CD14-positive monocyte (primary cell): ENCODE measurements around the gene ZFPM1. TPM values are rescaled to one million over a fixed set of nuclear protein-coding genes. Genes with fewer than 3 reads are reported as not detected.
A peak's percentile ranks its signal among the peaks of the same experiment; 100 is the strongest.

ENCODE experiments used
- DNase-seq, 3 donors: peaks; one replicate each; pipeline ENCODE4 v3.0.0-alpha.2; 2011 to 2022
- H2AFZ ChIP-seq: 2 replicates; pipeline ENCODE4 v1.6.0; 2012; ENCODE audit warnings: mild to moderate bottlenecking, low read depth, low read length, inconsistent platforms; ENCODE audit not compliant: insufficient read depth, poor library complexity, severe bottlenecking
- H3K27ac ChIP-seq, 2 donors: 1 replicate in 1 of 2; 2 replicates in 1 of 2; pipeline ENCODE4 v1.5.1; 2012 to 2013; ENCODE audit warnings: low read length in 2 of 2, control low read depth in 1 of 2, inconsistent platforms in 1 of 2, low read depth in 1 of 2, mild to moderate bottlenecking in 1 of 2
- H3K27me3 ChIP-seq, 2 donors: one replicate each; pipeline versions ENCODE4 v1.6.0 to v1.6.1; 2011 to 2013; ENCODE audit warnings: low read length in 2 of 2; ENCODE audit not compliant: control insufficient read depth in 2 of 2, insufficient read depth in 2 of 2
- H3K36me3 ChIP-seq, 2 donors: replicated peaks in 1 of 2; 1 replicate in 1 of 2; 2 replicates in 1 of 2; pipeline versions ENCODE4 v1.5.1 to v1.6.1; 2012 to 2013; ENCODE audit warnings: low read length in 2 of 2, control low read depth in 1 of 2, inconsistent platforms in 1 of 2, mild to moderate bottlenecking in 1 of 2; ENCODE audit not compliant: insufficient read depth in 2 of 2, control insufficient read depth in 1 of 2
- H3K4me1 ChIP-seq, 2 donors: 1 replicate in 1 of 2; 2 replicates in 1 of 2; pipeline versions ENCODE4 v1.5.1 to v1.6.1; 2012 to 2013; ENCODE audit warnings: low read length in 2 of 2, control low read depth in 1 of 2, inconsistent platforms in 1 of 2, mild to moderate bottlenecking in 1 of 2, moderate library complexity in 1 of 2; ENCODE audit not compliant: insufficient read depth in 2 of 2, control insufficient read depth in 1 of 2
- H3K4me2 ChIP-seq: replicated peaks from 2 replicates; pipeline ENCODE3; 2012; ENCODE audit warnings: low read length, moderate library complexity, mild to moderate bottlenecking; ENCODE audit not compliant: poor library complexity, severe bottlenecking; ENCODE audit errors: extremely low read depth
- H3K4me3 ChIP-seq, 3 experiments: fragments of 200-600 bp in 1 of 3; sonication (generic) in 1 of 3; replicated peaks in 1 of 3; 1 replicate in 2 of 3; 2 replicates in 1 of 3; pipeline ENCODE4 v1.5.1; 2011 to 2013; ENCODE audit warnings: low read length in 3 of 3, mild to moderate bottlenecking in 3 of 3, control low read depth in 2 of 3, low read depth in 2 of 3, inconsistent platforms in 1 of 3, moderate library complexity in 1 of 3
- H3K79me2 ChIP-seq: 2 replicates; pipeline ENCODE4 v1.6.0; 2012; ENCODE audit warnings: mild to moderate bottlenecking, control low read depth, inconsistent platforms, low read length, moderate library complexity; ENCODE audit not compliant: insufficient read depth
- H3K9ac ChIP-seq: 2 replicates; pipeline ENCODE4 v1.6.0; 2017; ENCODE audit warnings: low read length, mild to moderate bottlenecking; ENCODE audit not compliant: insufficient read depth, poor library complexity, severe bottlenecking
- H3K9me3 ChIP-seq, 2 donors: replicated peaks in 1 of 2; 1 replicate in 1 of 2; 2 replicates in 1 of 2; pipeline versions ENCODE4 v1.5.1 to v1.6.1; 2012 to 2013; ENCODE audit warnings: low read length in 2 of 2, control low read depth in 1 of 2; ENCODE audit not compliant: control insufficient read depth in 1 of 2, insufficient read depth in 1 of 2
- H4K20me1 ChIP-seq: 2 replicates; pipeline ENCODE4 v1.6.0; 2012; ENCODE audit warnings: mild to moderate bottlenecking, low read length, control low read depth, moderate library complexity; ENCODE audit not compliant: insufficient read depth
- H3K27ac Mint-ChIP-seq, 7 donors: one replicate each; pipeline ENCODE4 v1.8.0; 2020; ENCODE audit warnings: mild to moderate bottlenecking in 7 of 7, mixed read lengths in 7 of 7, moderate library complexity in 6 of 7, inconsistent platforms in 2 of 7
- H3K27me3 Mint-ChIP-seq, 3 donors: one replicate each; pipeline ENCODE4 v1.8.0; 2021 to 2022; ENCODE audit warnings: low read depth in 3 of 3, mild to moderate bottlenecking in 3 of 3, mixed read lengths in 3 of 3, moderate library complexity in 3 of 3, inconsistent platforms in 1 of 3
- H3K36me3 Mint-ChIP-seq, 2 donors: one replicate each; pipeline ENCODE4 v1.8.0; 2020; ENCODE audit warnings: mixed read lengths in 2 of 2, inconsistent platforms in 1 of 2, mild to moderate bottlenecking in 1 of 2
- H3K4me1 Mint-ChIP-seq: one replicate; pipeline ENCODE4 v1.8.0; 2020; ENCODE audit warnings: mild to moderate bottlenecking, mixed read lengths
- H3K4me3 Mint-ChIP-seq, 2 donors: one replicate each; pipeline ENCODE4 v1.8.0; 2020; ENCODE audit warnings: mild to moderate bottlenecking in 2 of 2, mixed read lengths in 2 of 2, moderate library complexity in 1 of 2
- H3K9me3 Mint-ChIP-seq, 7 donors: one replicate each; pipeline ENCODE4 v1.8.0; 2020 to 2022; ENCODE audit warnings: mixed read lengths in 7 of 7, mild to moderate bottlenecking in 6 of 7, moderate library complexity in 6 of 7, inconsistent platforms in 2 of 7
- CTCF ChIP-seq: fragments of 200-600 bp; IDR thresholded peaks from one replicate; pipeline ENCODE4 v1.8.0; 2022; ENCODE audit warnings: antibody characterized with exemption, mild to moderate bottlenecking
- WGBS: methylation state at CpG from one replicate; pipeline ENCODE4 v1.1.5; 2013; ENCODE audit warnings: missing lambda C conversion rate; ENCODE audit not compliant: insufficient coverage; 5-methylcytosine and 5-hydroxymethylcytosine counted together
- intact Hi-C, 2 donors: fragments of 100-400 bp; cut with micrococcal nuclease; formaldehyde crosslinking; loops; one replicate each; pipeline versions ENCODE4 v1.15.0 to v1.15.1; 2023
- polyA plus RNA-seq, 3 donors: library from polyadenylated mRNA; depleted of rRNA in 1 of 3; unstranded in 2 of 3; stranded (reverse) in 1 of 3; fragments of 300-500 nt in 2 of 3; fragments of >200 nt in 1 of 3; fragmentation: Illumina TruSeq in 2 of 3; gene quantifications; 1 replicate in 2 of 3; 2 replicates in 1 of 3; pipeline ENCODE4 v1.2.3, GENCODE V29; 2012 to 2021

The ZFPM1 gene
- polyA plus RNA-seq, 3 donors, result 0.04 to 0.19 (median 0.12) TPM

- Mint-ChIP-seq H3K36me3 (peaks cover 0 to 1% of the 10 kb centered on the region in 2 donors), H3K4me1 (peaks cover 14% of the 10 kb centered on the region), H3K9me3 (peaks cover 0 to 6% (median 0%) of the 10 kb centered on the region in 7 donors), H3K4me3 (peak overlapping the region in 1 of 2 donors; percentile 6), H3K27me3 (peaks cover 11 to 54% (median 22%) of the 10 kb centered on the region in 3 donors), H3K27ac (no peak overlapping the region)
- H3K27me3 ChIP-seq, result peaks cover 0 to 32% of the 10 kb centered on the region in 2 donors
- H3K4me2 ChIP-seq, result no peak overlapping the region
- no peak overlapping the region for H3K27ac ChIP-seq
- H3K36me3 ChIP-seq, result no peaks in the 10 kb centered on the region
- H3K4me1 ChIP-seq, result peaks cover 22 to 25% of the 10 kb centered on the region in 2 donors
- H4K20me1 ChIP-seq, result no peaks in the 10 kb centered on the region
- no peak overlapping the region for H3K9ac ChIP-seq
- 87% methylated on average over 5 of the region's 9 CpGs for WGBS
- H3K9me3 ChIP-seq, result no peaks in the 10 kb centered on the region
- intact Hi-C loops, result loop anchor here in 1 of 2 donors (10.0 kb wide), 1 partner anchor 498 kb away; the partner anchor contains the start of gene CA5A
- no peak overlapping the region for H2AFZ ChIP-seq
- no peak for TF ChIP-seq CTCF
- H3K4me3 ChIP-seq, result no peak overlapping the region
- H3K79me2 ChIP-seq, result no peaks in the 10 kb centered on the region
- no peak for DNase-seq
Measured at GRCh38 chr16:88432753-88433152, 20.3 kb upstream of the ZFPM1 start.

- Mint-ChIP-seq H3K4me1 (peaks cover 14% of the 10 kb centered on the region), H3K9me3 (peaks cover 0 to 6% (median 0%) of the 10 kb centered on the region in 7 donors), H3K27me3 (peaks cover 11 to 55% (median 20%) of the 10 kb centered on the region in 3 donors), H3K36me3 (peaks cover 0 to 1% of the 10 kb centered on the region in 2 donors), H3K27ac (no peak overlapping the region), H3K4me3 (no peak overlapping the region)
- no peaks in the 10 kb centered on the region for H3K9me3 ChIP-seq
- peaks cover 0 to 32% of the 10 kb centered on the region in 2 donors for H3K27me3 ChIP-seq
- H3K27ac ChIP-seq, result no peak overlapping the region
- no peak overlapping the region for H3K4me2 ChIP-seq
- H3K79me2 ChIP-seq, result no peaks in the 10 kb centered on the region
- no peak overlapping the region for H3K9ac ChIP-seq
- 97% methylated on average over 25 of the region's 25 CpGs for WGBS
- TF ChIP-seq CTCF, result no peak
- no peaks in the 10 kb centered on the region for H4K20me1 ChIP-seq
- H3K36me3 ChIP-seq, result no peaks in the 10 kb centered on the region
- intact Hi-C loops, result loop anchor here in 1 of 2 donors (10.0 kb wide), 1 partner anchor 499 kb away; the partner anchor contains the start of gene CA5A
- no peak overlapping the region for H2AFZ ChIP-seq
- no peak overlapping the region for H3K4me3 ChIP-seq
- DNase-seq, result no peak
- H3K4me1 ChIP-seq, result peaks cover 22 to 25% of the 10 kb centered on the region in 2 donors
Measured at GRCh38 chr16:88433632-88434352, 19.3 kb upstream of the ZFPM1 start.
